ENCODE results near the gene RHO. TPM values are rescaled to one million over a fixed set of nuclear protein-coding genes. Genes with fewer than 3 reads are reported as not detected.
"Not testable (repeated sequence)": the region's sequence is repeated elsewhere in the genome, so short reads cannot be mapped to it uniquely, and the experiment has no call there.

The RHO gene
- total RNA-seq, 1 donor from 2014 or later: not detected

- DNase-seq (ENCODE audit: low spot score): not testable (repeated sequence)
These were observed 28.7 kb upstream of the RHO start for GRCh38 chr3:129499604-129500333.

DNA sequence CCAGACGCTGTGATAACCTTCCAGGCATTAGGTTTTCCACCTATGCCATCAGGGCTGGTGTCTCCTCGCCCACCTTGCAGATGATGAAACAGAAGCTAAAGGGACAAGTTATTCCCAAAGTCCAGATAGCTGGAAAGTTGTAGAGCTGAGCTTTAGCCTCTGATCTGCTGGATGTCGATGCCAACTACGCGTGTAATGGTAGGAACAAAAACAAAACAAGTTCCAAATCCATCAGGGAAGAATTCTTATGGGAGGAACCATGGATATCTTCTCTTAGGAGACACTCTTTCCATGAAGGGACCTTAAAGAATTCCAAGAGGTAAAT lies 28.1 kb upstream of the RHO start:
- DNase-seq (ENCODE audit: low spot score): no peak

GRCh38 chr3:129501630-129502029 lies 26.8 kb upstream of the RHO start:
- DNase-seq (ENCODE audit: low spot score): no peak

DNA sequence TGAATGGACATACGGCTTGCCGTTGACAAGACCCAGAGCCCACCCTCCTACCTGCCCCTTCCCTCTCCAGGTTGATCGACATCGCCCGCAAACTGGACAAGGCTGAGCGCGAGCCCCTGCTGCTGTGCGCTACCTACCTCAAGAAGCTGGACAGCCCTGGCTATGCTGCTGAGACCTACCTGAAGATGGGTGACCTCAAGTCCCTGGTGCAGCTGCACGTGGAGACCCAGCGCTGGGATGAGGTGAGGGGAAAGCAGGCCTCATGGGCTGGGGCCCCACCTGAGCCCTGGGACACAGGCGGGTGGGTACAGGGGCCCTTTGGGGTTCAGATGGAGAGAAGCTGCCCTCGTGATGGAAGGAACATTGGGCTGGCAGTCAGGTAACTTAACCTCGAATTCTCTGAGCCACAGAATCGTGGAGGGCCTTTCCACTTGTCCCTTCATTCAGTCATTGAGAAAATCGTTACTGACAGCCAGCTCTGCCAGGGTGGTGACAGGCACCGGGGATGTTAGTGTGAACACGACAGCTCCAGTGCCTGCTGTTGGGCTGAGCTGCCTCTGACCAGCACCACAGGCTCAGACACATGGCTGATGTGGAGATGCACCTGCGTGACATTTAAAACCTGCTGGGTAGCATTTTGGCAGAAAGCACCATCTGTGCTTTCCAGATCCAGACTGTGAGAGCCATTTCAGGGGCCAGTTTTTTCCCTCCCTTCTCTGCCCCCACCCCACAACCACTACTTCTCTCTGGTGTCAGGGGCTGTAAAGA lies 25.6 kb upstream of the RHO start:
- DNase-seq (ENCODE audit: low spot score): no peak

GRCh38 chr3:129503471-129504291 lies 24.8 kb upstream of the RHO start:
- no peak for DNase-seq (ENCODE audit: low spot score)

DNA sequence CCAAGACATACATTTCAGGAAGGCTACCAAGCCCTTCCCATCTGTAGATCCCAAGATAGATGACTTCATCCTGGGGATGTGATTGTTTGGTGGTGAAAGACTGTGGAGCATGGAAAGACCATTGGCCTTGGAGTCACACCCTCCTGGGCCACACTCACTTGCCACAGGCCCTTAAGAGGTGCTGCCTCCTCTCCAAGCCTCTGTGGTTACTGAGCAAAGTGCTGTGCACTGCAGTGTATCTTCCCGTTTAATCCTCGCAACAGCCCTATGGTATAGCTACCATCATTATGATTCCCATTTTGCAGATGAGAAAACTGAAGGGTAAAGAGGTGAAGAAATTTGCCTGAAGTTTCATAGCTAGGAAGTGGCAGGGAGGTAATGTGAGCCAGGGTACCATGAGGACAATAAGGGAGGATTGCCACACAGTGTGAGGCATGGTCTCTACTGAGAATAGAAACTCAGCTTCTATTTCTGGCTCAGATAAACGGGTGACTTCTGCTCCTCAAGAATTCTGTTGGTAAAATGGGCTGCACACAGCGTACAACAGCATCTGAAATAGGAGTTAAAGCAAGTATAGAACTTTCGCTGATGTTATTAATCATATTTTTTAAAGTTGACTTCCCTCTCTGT lies 23.9 kb upstream of the RHO start:
- DNase-seq (ENCODE audit: low spot score): no peak

GRCh38 chr3:129505341-129505740 lies 23.1 kb upstream of the RHO start:
- no peak for DNase-seq (ENCODE audit: low spot score)

- no peak for DNase-seq (ENCODE audit: low spot score)
These were observed 22.2 kb upstream of the RHO start for GRCh38 chr3:129506231-129506742.

GRCh38 chr3:129507181-129507831 lies 21.1 kb upstream of the RHO start:
- no peak for DNase-seq (ENCODE audit: low spot score)

GRCh38 chr3:129512595-129512994 lies 15.8 kb upstream of the RHO start:
- no peak for DNase-seq (ENCODE audit: low spot score)

GRCh38 chr3:129513705-129514104 lies 14.7 kb upstream of the RHO start:
- DNase-seq (ENCODE audit: low spot score): no peak

DNA sequence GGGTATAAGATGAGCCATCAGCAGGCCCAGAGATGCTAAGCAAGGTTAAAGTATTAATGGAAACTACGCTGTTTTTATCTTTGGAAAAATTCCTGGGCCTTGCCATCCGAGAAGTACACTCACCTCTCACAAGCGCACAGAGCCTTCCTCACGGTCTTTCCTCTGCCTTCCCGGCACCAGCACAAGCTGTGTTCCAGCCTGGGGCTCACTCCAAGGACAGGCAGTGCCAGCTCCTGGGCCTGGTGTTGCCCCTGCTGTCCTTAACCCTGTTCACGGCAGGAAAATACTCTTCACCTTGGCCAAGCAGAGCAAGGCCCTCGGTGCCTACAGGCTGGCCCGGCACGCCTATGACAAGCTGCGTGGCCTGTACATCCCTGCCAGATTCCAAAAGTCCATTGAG lies 14.3 kb upstream of the RHO start:
- no peak for DNase-seq (ENCODE audit: low spot score)

DNA sequence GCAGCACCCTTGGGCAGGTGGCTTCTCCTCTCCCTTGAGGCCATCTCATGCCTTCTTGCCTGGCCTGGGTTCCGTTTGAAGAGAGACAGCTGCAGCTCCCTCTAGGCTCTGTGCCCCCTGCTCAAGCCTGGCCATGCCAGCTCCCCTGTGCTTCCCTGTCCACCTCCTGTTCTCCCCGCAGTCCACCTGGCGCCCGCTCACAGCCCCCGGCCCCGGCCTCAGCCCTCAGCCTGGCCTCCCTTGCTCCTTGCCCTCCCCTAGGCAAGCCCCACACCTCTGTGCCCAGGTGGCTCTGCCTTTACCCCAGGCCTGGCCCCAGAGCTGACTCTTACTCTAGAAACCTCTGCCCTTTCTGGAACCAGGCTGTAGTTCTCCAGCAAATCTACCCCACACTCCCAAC lies 13.9 kb upstream of the RHO start:
- no peak for DNase-seq (ENCODE audit: low spot score)

- DNase-seq (ENCODE audit: low spot score): not testable (repeated sequence)
These were observed 13.2 kb upstream of the RHO start for GRCh38 chr3:129515108-129515820.

DNA sequence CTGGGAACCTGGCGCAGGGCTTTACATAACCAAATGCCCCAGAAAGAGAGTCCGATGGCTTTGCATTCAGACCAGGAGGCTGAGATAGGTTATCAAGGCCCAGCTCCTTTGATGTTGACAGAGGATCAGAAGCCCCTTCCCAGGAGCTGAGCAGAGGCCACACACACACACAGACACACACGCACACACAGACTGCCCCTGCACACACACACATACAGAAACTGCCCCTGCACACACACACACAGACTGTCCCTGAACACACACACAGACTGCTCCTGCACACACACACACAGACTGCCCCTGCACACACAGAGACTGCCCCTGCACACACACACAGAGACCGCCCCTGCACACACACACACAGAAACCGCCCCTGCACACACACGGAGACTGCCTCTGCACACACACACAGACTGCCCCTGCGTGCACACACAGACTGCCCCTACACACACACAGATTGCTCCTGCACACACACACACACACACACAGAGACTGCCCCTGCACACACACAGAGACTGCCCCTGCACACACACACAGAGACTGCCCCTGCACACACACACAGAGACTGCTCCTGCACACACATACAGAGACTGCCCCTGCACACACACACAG lies 12.5 kb upstream of the RHO start:
- DNase-seq (ENCODE audit: low spot score): not testable (repeated sequence)

GRCh38 chr3:129517516-129517915 lies 10.9 kb upstream of the RHO start:
- DNase-seq (ENCODE audit: low spot score): no peak

- DNase-seq (ENCODE audit: low spot score): no peak
These were observed 10.3 kb upstream of the RHO start for GRCh38 chr3:129518038-129518561.

GRCh38 chr3:129518581-129518980 lies 9.9 kb upstream of the RHO start:
- no peak for DNase-seq (ENCODE audit: low spot score)

DNA sequence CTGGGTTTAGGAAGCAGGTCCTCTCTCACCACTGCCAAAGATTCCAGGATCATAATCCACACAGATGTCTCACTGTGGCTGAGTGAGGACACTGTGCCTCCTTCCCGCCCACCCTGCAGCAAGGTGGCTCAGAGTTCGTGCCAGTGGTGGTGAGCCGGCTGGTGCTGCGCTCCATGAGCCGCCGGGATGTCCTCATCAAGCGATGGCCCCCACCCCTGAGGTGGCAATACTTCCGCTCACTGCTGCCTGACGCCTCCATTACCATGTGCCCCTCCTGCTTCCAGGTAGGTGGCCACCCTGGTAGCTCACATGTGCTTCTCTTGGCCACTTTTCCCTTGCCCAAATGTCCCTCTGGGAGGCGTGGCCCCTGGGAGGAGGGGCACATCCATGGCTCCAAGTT lies 9.0 kb upstream of the RHO start:
- no peak for DNase-seq (ENCODE audit: low spot score)

Measured in mesenteric fat pad (tissue), 1 donor.